Activated CD8-positive, alpha-beta memory T cell treated with anti-CD3 and anti-CD28 coated beads, Interleukin-2, amount 10 ng/mL, durations not matched to agents 7 days and 5 days (primary cell): Measurements from ENCODE around the gene CMBL. TPM values are rescaled to one million over a fixed set of nuclear protein-coding genes. Genes with fewer than 3 reads are reported as not detected.

Experiments used
- total RNA-seq, 2 experiments: library from RNA; stranded (reverse); gene quantifications; one replicate each; pipeline ENCODE4 v1.2.3, GENCODE V29; 2021

The CMBL gene
- total RNA-seq, 2 experiments from 2014 or later, result 2.7 to 3.2 TPM

Other genes with a start within 250 kb of the CMBL start
- gene ATPSCKMT, start 58.0 kb downstream of the CMBL start, total RNA-seq, result 10 to 100 TPM; 18.8 to 24.7 TPM
- gene CCT5, start 57.6 kb downstream of the CMBL start, total RNA-seq, result 100 to 1,000 TPM; 270 to 342 TPM
- gene MARCHF6, start 45.8 kb upstream of the CMBL start, total RNA-seq, result 10 to 100 TPM; 88.5 to 89.9 TPM
- gene ROPN1L, start 134.0 kb upstream of the CMBL start, total RNA-seq, result 1 to 10 TPM; 1.1 to 2.4 TPM